HG02759 (cell line): Measurements from ENCODE around the gene C10orf71.

Experiments
- ATAC-seq: cut with Tn5 transposase; IDR thresholded peaks from one replicate; pipeline ENCODE4 v1.9.1; 2021; ENCODE audit warnings: mild to moderate bottlenecking, moderate library complexity; ENCODE audit not compliant: unreplicated experiment

The C10orf71 gene

GRCh38 chr10:49356181-49356580 lies 57.2 kb downstream of the C10orf71 start:
- no peak for ATAC-seq

GRCh38 chr10:49356944-49357343 lies 58.0 kb downstream of the C10orf71 start:
- ATAC-seq, result no peak

GRCh38 chr10:49357910-49358309 lies 58.9 kb downstream of the C10orf71 start:
- ATAC-seq, result no peak

- no peak for ATAC-seq
These were observed 60.6 kb downstream of the C10orf71 start for GRCh38 chr10:49359349-49360270.

GRCh38 chr10:49360271-49361177 lies 61.6 kb downstream of the C10orf71 start:
- no peak for ATAC-seq

GRCh38 chr10:49361178-49361554 lies 62.2 kb downstream of the C10orf71 start:
- no peak for ATAC-seq

- no peak for ATAC-seq
These were observed 63.0 kb downstream of the C10orf71 start for GRCh38 chr10:49361735-49362568.

- ATAC-seq, result peak; percentile 91
These were observed 63.8 kb downstream of the C10orf71 start for GRCh38 chr10:49362596-49363260.

- ATAC-seq, result no peak
These were observed 64.5 kb downstream of the C10orf71 start for GRCh38 chr10:49363309-49364031.

- no peak for ATAC-seq
These were observed 65.1 kb downstream of the C10orf71 start for GRCh38 chr10:49364051-49364450.

GRCh38 chr10:49364747-49365146 lies 65.8 kb downstream of the C10orf71 start:
- no peak for ATAC-seq

GRCh38 chr10:49365275-49365674 lies 66.3 kb downstream of the C10orf71 start:
- ATAC-seq, result no peak

GRCh38 chr10:49365675-49366415 lies 66.9 kb downstream of the C10orf71 start:
- no peak for ATAC-seq

- ATAC-seq, result no peak
These were observed 67.5 kb downstream of the C10orf71 start for GRCh38 chr10:49366460-49366859.

- no peak for ATAC-seq
These were observed 68.6 kb downstream of the C10orf71 start for GRCh38 chr10:49367600-49367999.

GRCh38 chr10:49368256-49368655 lies 69.3 kb downstream of the C10orf71 start:
- ATAC-seq, result no peak

- no peak for ATAC-seq
These were observed 70.5 kb downstream of the C10orf71 start for GRCh38 chr10:49369216-49370162.
